ENCODE results near the gene WDR5. TPM values are rescaled to one million over a fixed set of nuclear protein-coding genes. Genes with fewer than 3 reads are reported as not detected.

The WDR5 gene
- total and polyA plus RNA-seq, 10 donors, result 13.8 to 31.3 (median 19.2) TPM

- Histone ChIP-seq H3K4me1 (peaks cover 0 to 40% (median 26%) of the 10 kb centered on the region in 6 donors), H3K27ac (peak overlapping the region in 2 of 8 donors; percentile 57 to 70), H3K9me3 (peaks cover 0 to 7% (median 5%) of the 10 kb centered on the region in 8 donors), H3K36me3 (no peaks in the 10 kb centered on the region), H3K27me3 (replicated peaks in 1 of 7) (peaks cover 0 to 36% (median 0%) of the 10 kb centered on the region in 7 donors), H3K4me3 (no peak overlapping the region)
- TF ChIP-seq POLR2AphosphoS5 (IDR thresholded peaks at IDR 0.05) (no peak), POLR2A (IDR thresholded peaks at IDR 0.05) (no peak), CTCF (IDR thresholded peaks at IDR 0.05 in 8 of 11, conservative IDR thresholded peaks at IDR 0.05 in 3 of 11) (no peak)
- 47 to 65% (median 55%) methylated on average over 21 to 23 of the region's 23 CpGs for WGBS, 5 donors
- DNase-seq, result peak; percentile 65
- intact Hi-C loops (cut with DNase I; ENCODE audit: low total_unique reads), result loop anchor here (2.0 to 10.0 kb wide), 2 partner anchors 153 to 271 kb away; partner anchors contain the start of gene RXRA
Observed at GRCh38 chr9:134171316-134172197, 35.7 kb downstream of the WDR5 start.

GRCh38 chr9:134172198-134173126, 36.6 kb downstream of the WDR5 start:
- peaks cover 0 to 40% (median 26%) of the 10 kb centered on the region in 6 donors for H3K4me1 ChIP-seq
- intact Hi-C loops (cut with DNase I; ENCODE audit: low total_unique reads), result loop anchor here (10.0 kb wide), 1 partner anchor 152 kb away; the partner anchor contains the start of gene RXRA
- H3K36me3 ChIP-seq, result no peaks in the 10 kb centered on the region
- peak; percentile 74 for DNase-seq
- 73 to 85% (median 76%) methylated on average over 20 to 31 of the region's 31 CpGs for WGBS, 5 donors
- no peak overlapping the region for H3K4me3 ChIP-seq
- H3K9me3 ChIP-seq, result peaks cover 0 to 7% (median 5%) of the 10 kb centered on the region in 8 donors
- H3K27me3 ChIP-seq (replicated peaks in 1 of 7), result peaks cover 0 to 40% (median 0%) of the 10 kb centered on the region in 7 donors
- H3K27ac ChIP-seq, result peak overlapping the region in 4 of 8 donors; percentile 55 to 70 (median 64)
- no peak for TF ChIP-seq CTCF (IDR thresholded peaks at IDR 0.05 in 8 of 11, conservative IDR thresholded peaks at IDR 0.05 in 3 of 11)
- peak; percentile 37 to 74 (median 51) for TF ChIP-seq POLR2AphosphoS5 (IDR thresholded peaks at IDR 0.05)
- no peak for TF ChIP-seq POLR2A (IDR thresholded peaks at IDR 0.05)

- peak; percentile 69 for DNase-seq
- intact Hi-C loops (cut with DNase I; ENCODE audit: low total_unique reads), result loop anchor here (10.0 kb wide), 1 partner anchor 151 kb away; the partner anchor contains the start of gene RXRA
- Histone ChIP-seq H3K27me3 (replicated peaks in 1 of 7) (peaks cover 0 to 49% (median under 1%) of the 10 kb centered on the region in 7 donors), H3K4me3 (no peak overlapping the region), H3K36me3 (no peaks in the 10 kb centered on the region), H3K4me1 (peaks cover 2 to 42% (median 26%) of the 10 kb centered on the region in 6 donors), H3K27ac (peak overlapping the region in 3 of 8 donors; percentile 59 to 70 (median 69)), H3K9me3 (peaks cover 0 to 7% (median 5%) of the 10 kb centered on the region in 8 donors)
- WGBS, 5 donors, result 86 to 88% (median 86%) methylated on average over 37 to 46 of the region's 46 CpGs
- TF ChIP-seq POLR2AphosphoS5 (IDR thresholded peaks at IDR 0.05) (no peak), CTCF (IDR thresholded peaks at IDR 0.05 in 8 of 11, conservative IDR thresholded peaks at IDR 0.05 in 3 of 11) (no peak), POLR2A (IDR thresholded peaks at IDR 0.05) (no peak)
Observed at GRCh38 chr9:134173127-134174072, 37.5 kb downstream of the WDR5 start.

Data from spleen (tissue), 11 donors.